HAP-1 (cell line): ENCODE measurements around the gene MPRIP.
A peak's percentile ranks its signal among the peaks of the same experiment; 100 is the strongest.

Experiments used
- DNase-seq, 2 experiments: peaks; one replicate each; pipeline ENCODE4 v3.0.0-alpha.2; 2016 to 2020; ENCODE audit warnings: low spot score in 2 of 2
- H3K27me3 ChIP-seq: fragments of 250-450 bp; sonication (Bioruptor Pico); 2 replicates; pipeline ENCODE4 v1.5.1; 2020; ENCODE audit warnings: low read depth, mild to moderate bottlenecking, moderate library complexity
- H3K36me3 ChIP-seq: fragments of 250-450 bp; sonication (Bioruptor Pico); replicated peaks from 2 replicates; pipeline ENCODE4 v1.5.1; 2020; ENCODE audit warnings: mild to moderate bottlenecking
- H3K4me1 ChIP-seq: fragments of 250-450 bp; sonication (Bioruptor Pico); 2 replicates; pipeline ENCODE4 v1.5.1; 2020; ENCODE audit warnings: mild to moderate bottlenecking
- H3K4me3 ChIP-seq: fragments of 250-450 bp; sonication (Bioruptor Pico); 2 replicates; pipeline ENCODE4 v1.5.1; 2020; ENCODE audit warnings: mild to moderate bottlenecking, moderate library complexity
- H3K9me3 ChIP-seq: fragments of 250-450 bp; sonication (Bioruptor Pico); 2 replicates; pipeline ENCODE4 v1.5.1; 2020; ENCODE audit warnings: mild to moderate bottlenecking, moderate library complexity
- in situ Hi-C: fragments of 300-500 bp; cut with MboI; formaldehyde crosslinking; loops from 3 replicates; pipeline ENCODE4 v1.14.3; 2020; ENCODE audit warnings: low sequenced_read_pairs, inconsistent platforms, mixed read lengths

The MPRIP gene

GRCh38 chr17:17227608-17228520, 185.6 kb downstream of the MPRIP start:
- Histone ChIP-seq H3K4me1 (no peaks in the 10 kb centered on the region), H3K36me3 (peaks cover 89% of the 10 kb centered on the region), H3K9me3 (no peaks in the 10 kb centered on the region), H3K4me3 (no peak overlapping the region), H3K27me3 (no peaks in the 10 kb centered on the region)
- in situ Hi-C loops = no loop called here
- DNase-seq = no peak

- peaks cover 82% of the 10 kb centered on the region for H3K36me3 ChIP-seq
- no peaks in the 10 kb centered on the region for H3K27me3 ChIP-seq
- no peak overlapping the region for H3K4me3 ChIP-seq
- DNase-seq = no peak
- in situ Hi-C loops = no loop called here
- no peaks in the 10 kb centered on the region for H3K4me1 ChIP-seq
- H3K9me3 ChIP-seq = no peaks in the 10 kb centered on the region
Observed at GRCh38 chr17:17228521-17229279, 186.4 kb downstream of the MPRIP start.

- Histone ChIP-seq H3K9me3 (no peaks in the 10 kb centered on the region), H3K27me3 (no peaks in the 10 kb centered on the region), H3K36me3 (peaks cover 72% of the 10 kb centered on the region), H3K4me1 (no peaks in the 10 kb centered on the region), H3K4me3 (no peak overlapping the region)
- no peak for DNase-seq
- in situ Hi-C loops = no loop called here
Observed at GRCh38 chr17:17229416-17230384, 187.4 kb downstream of the MPRIP start.

DNA sequence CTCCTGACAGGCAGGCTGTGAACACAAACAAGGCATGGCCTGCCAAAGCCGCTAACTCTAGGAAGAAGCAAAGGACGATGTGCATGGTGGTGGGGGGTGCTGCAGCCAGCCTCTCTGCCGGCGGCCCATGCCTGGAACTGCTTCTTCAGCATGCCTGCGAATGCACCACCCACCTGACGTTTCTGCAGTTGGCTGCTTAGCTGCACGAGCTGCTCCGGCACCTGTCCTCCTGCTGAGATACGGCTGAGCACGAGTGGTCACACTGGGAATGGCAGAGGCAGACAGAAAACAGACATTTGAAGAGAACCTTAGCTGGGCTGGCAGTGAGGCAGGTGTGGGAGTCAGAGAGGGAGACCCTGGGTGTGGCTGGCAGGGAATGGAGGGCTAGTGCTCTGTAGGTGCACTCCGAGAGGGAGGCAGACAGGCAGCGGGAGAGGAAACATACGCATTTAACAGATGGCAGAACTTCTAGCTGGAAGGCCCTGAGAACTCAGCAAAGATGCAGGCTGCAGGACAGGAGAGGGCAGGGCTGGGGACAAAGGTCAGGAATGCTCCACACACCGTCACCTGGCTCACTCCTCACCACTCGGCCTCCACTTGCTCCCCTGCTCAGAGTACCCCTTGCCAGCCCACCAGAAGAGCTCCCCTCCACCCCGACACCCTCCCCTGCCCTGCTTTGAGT, 189.5 kb downstream of the MPRIP start:
- Histone ChIP-seq H3K9me3 (no peaks in the 10 kb centered on the region), H3K4me3 (no peak overlapping the region), H3K4me1 (peaks cover 5% of the 10 kb centered on the region; the same call in 1 of the 2 replicates), H3K36me3 (peaks cover 52% of the 10 kb centered on the region), H3K27me3 (no peaks in the 10 kb centered on the region)
- in situ Hi-C loops = no loop called here
- DNase-seq = no peak

DNA sequence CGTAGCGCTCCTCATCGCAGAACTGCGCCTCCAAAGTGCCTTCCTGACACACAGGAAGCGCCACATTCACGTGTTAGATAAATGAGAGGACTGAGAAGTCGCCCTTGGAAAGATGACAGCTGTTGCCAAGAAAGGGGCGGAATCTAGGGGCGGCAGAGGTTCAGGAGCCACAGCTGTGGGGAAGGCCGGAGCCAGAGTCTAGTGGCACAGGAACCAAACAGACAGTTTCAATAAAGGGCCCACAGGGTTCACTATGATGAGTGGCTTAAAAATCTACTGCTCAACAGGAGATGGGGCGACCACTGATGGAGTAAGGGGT, 190.0 kb downstream of the MPRIP start:
- Histone ChIP-seq H3K27me3 (no peaks in the 10 kb centered on the region), H3K4me1 (peaks cover 5% of the 10 kb centered on the region; the same call in 1 of the 2 replicates), H3K36me3 (peaks cover 47% of the 10 kb centered on the region), H3K9me3 (no peaks in the 10 kb centered on the region), H3K4me3 (no peak overlapping the region)
- in situ Hi-C loops = no loop called here
- DNase-seq = no peak

GRCh38 chr17:17235212-17236174, 193.2 kb downstream of the MPRIP start:
- Histone ChIP-seq H3K27me3 (no peaks in the 10 kb centered on the region), H3K36me3 (peaks cover 17% of the 10 kb centered on the region), H3K4me1 (peaks cover 12% of the 10 kb centered on the region), H3K4me3 (peak overlapping the region; percentile 97), H3K9me3 (no peaks in the 10 kb centered on the region)
- peak in 1 of 2 experiments; percentile 34 for DNase-seq
- in situ Hi-C loops = no loop called here

- Histone ChIP-seq H3K27me3 (no peaks in the 10 kb centered on the region), H3K36me3 (peaks cover 9% of the 10 kb centered on the region), H3K4me1 (peaks cover 12% of the 10 kb centered on the region), H3K9me3 (no peaks in the 10 kb centered on the region), H3K4me3 (peak overlapping the region; percentile 97)
- peak; percentile 15 to 46 for DNase-seq
- in situ Hi-C loops = no loop called here
Observed at GRCh38 chr17:17236295-17237025, 194.2 kb downstream of the MPRIP start.

GRCh38 chr17:17237026-17237799, 195.0 kb downstream of the MPRIP start, which contains the start of gene FLCN:
TSS of gene FLCN (minus strand) at chr17:17237168. CDS start at chr17:17228137, 9,031 bp downstream.
- peaks cover 4% of the 10 kb centered on the region for H3K36me3 ChIP-seq
- no peaks in the 10 kb centered on the region for H3K27me3 ChIP-seq
- in situ Hi-C loops = no loop called here
- peaks cover 12% of the 10 kb centered on the region for H3K4me1 ChIP-seq
- H3K9me3 ChIP-seq = no peaks in the 10 kb centered on the region
- H3K4me3 ChIP-seq = peak within 1 kb of the TSS; percentile 97
- peak; percentile 77 to 90 for DNase-seq

GRCh38 chr17:17239832-17240231, 197.6 kb downstream of the MPRIP start:
- no peaks in the 10 kb centered on the region for H3K9me3 ChIP-seq
- in situ Hi-C loops = no loop called here
- no peak overlapping the region for H3K4me3 ChIP-seq
- DNase-seq = no peak
- no peaks in the 10 kb centered on the region for H3K27me3 ChIP-seq
- H3K36me3 ChIP-seq = no peaks in the 10 kb centered on the region; the same call in 1 of the 2 replicates
- H3K4me1 ChIP-seq = peaks cover 12% of the 10 kb centered on the region

DNA sequence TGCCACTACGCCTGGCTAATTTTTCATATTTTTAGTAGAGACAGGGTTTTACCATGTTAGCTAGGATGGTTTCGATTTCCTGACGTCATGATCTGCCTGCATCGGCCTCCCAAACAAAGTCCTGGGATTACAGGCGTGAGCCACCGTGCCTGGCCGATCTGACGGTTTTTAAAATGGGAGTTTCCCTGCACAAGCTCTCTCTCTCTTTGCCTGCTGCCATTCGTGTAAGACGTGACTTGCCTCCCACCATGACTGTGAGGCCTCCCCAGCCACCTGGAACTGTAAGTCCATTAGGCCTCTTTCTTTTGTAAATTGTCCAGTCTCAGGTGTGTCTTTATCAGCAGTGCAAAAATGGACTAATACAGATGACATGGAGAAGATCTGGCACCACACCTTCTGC, 199.4 kb downstream of the MPRIP start:
- in situ Hi-C loops = no loop called here

DNA sequence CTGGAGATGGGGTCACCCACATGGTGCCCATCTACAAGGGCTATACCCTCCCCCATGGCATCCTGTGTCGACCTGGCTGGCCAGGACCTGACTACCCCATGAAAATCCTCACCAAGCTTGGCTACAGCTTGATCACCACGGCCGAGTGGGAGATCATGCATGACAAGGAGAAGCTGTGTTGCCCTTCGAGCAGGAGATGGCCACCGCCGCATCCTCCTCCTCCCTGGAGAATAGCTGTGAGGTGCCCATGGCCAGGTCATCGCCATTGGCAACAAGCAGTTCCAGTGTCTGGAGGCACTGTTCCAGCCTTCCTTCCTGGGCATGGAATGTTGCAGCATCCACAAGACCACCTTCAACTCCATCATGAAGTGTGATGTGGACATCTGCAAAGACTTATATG, 200.0 kb downstream of the MPRIP start:
- Histone ChIP-seq H3K27me3 (no peaks in the 10 kb centered on the region), H3K36me3 (peaks cover 14% of the 10 kb centered on the region), H3K4me3 (no peak overlapping the region), H3K9me3 (no peaks in the 10 kb centered on the region), H3K4me1 (peaks cover 7% of the 10 kb centered on the region)
- no peak for DNase-seq
- in situ Hi-C loops = no loop called here

More for the DNA sequence above, 199.4 kb downstream of the MPRIP start:
- H3K36me3 ChIP-seq = peaks cover 9% of the 10 kb centered on the region
- H3K9me3 ChIP-seq = no peaks in the 10 kb centered on the region
- no peaks in the 10 kb centered on the region for H3K27me3 ChIP-seq
- no peak for DNase-seq
- H3K4me3 ChIP-seq = no peak overlapping the region
- peaks cover 7% of the 10 kb centered on the region for H3K4me1 ChIP-seq
